Calu3 (cell line): ENCODE data around the gene NXPE4. TPM values are rescaled to one million over a fixed set of nuclear protein-coding genes. Genes with fewer than 3 reads are reported as not detected.

Experiments used
- BruUV-seq: library from RNA; stranded (reverse); fragments of 400-500 nt; replicated peaks from 2 replicates; lab custom pipeline; 2021; lab: Mats Ljungman, UMichigan
- CTCF ChIA-PET: fragments of 300-600 bp; sonication (Branson Sonifier 250); formaldehyde crosslinking; loops from one replicate; lab custom pipeline; 2022; ENCODE audit warnings: antibody characterized with exemption; lab: Charles Lee
- DNase-seq: peaks from one replicate; pipeline ENCODE4 v3.0.0; 2022
- H3K27ac Mint-ChIP-seq: one replicate; pipeline ENCODE4 v1.8.0; 2022; ENCODE audit warnings: mixed read lengths; ENCODE audit not compliant: unreplicated experiment
- H3K27me3 Mint-ChIP-seq: one replicate; pipeline ENCODE4 v1.8.0; 2022; ENCODE audit warnings: mixed read lengths; ENCODE audit not compliant: unreplicated experiment
- H3K36me3 Mint-ChIP-seq: one replicate; pipeline ENCODE4 v1.8.0; 2022; ENCODE audit warnings: mild to moderate bottlenecking, moderate library complexity, mixed read lengths; ENCODE audit not compliant: insufficient read depth, unreplicated experiment
- H3K4me1 Mint-ChIP-seq: one replicate; pipeline ENCODE4 v1.8.0; 2022; ENCODE audit warnings: mild to moderate bottlenecking, low read depth, mixed read lengths; ENCODE audit not compliant: unreplicated experiment
- H3K4me3 Mint-ChIP-seq: one replicate; pipeline ENCODE4 v1.8.0; 2022; ENCODE audit warnings: mild to moderate bottlenecking, low read depth, moderate library complexity, mixed read lengths; ENCODE audit not compliant: unreplicated experiment
- H3K9me3 Mint-ChIP-seq: one replicate; pipeline ENCODE4 v1.8.0; 2022; ENCODE audit warnings: low read depth, mixed read lengths; ENCODE audit not compliant: unreplicated experiment
- CTCF ChIP-seq: fragments of 200-600 bp; IDR thresholded peaks from one replicate; pipeline ENCODE4 v1.8.0; 2022; ENCODE audit warnings: antibody characterized with exemption; ENCODE audit not compliant: unreplicated experiment
- intact Hi-C: fragments of 100-400 bp; cut with micrococcal nuclease; formaldehyde crosslinking; loops from one replicate; pipeline ENCODE4 v1.10.0; 2022; ENCODE audit not compliant: unreplicated experiment
- total RNA-seq: library from RNA; stranded (reverse); gene quantifications from 2 replicates; pipeline ENCODE4 v1.2.3, GENCODE V29; 2022

NXPE4 gene
- total RNA-seq, 1 experiment from 2014 or later: not detected

- H3K27me3 Mint-ChIP-seq: no peaks in the 10 kb centered on the region
- no peak overlapping the region for H3K4me3 Mint-ChIP-seq
- DNase-seq: no peak
- no peak overlapping the region for H3K27ac Mint-ChIP-seq
- no peaks in the 10 kb centered on the region for H3K4me1 Mint-ChIP-seq
- H3K9me3 Mint-ChIP-seq: peaks cover 2% of the 10 kb centered on the region
- no peaks in the 10 kb centered on the region for H3K36me3 Mint-ChIP-seq
- CTCF ChIA-PET: no interaction called here
- TF ChIP-seq CTCF: no peak
- no TSS peak for BruUV-seq
- intact Hi-C loops: no loop called here
Measured at GRCh38 chr11:114587398-114587953, 8.1 kb downstream of the NXPE4 start.

DNA sequence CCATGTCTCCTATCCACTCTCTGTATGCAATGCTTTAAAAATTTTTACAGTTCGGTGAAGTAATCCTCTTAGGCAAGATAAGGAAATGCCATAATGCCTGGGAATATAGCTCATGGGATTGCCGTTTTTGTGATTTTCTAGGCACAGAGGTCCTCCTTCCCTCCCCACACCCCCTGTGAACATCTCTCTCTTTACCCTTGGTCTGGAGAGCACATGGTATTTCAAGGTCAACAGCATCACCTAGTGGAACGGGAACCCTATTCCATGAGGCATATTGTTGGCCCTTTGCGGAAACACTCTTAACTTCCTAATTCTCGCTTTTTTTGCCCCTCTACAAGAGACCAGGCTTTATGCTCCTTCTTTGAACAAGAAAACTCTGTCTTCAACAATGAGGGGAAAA is 8.8 kb downstream of the NXPE4 start:
- no peak for DNase-seq
- Mint-ChIP-seq H3K27me3 (no peaks in the 10 kb centered on the region), H3K9me3 (peaks cover 2% of the 10 kb centered on the region), H3K36me3 (no peaks in the 10 kb centered on the region), H3K27ac (no peak overlapping the region), H3K4me3 (no peak overlapping the region), H3K4me1 (no peaks in the 10 kb centered on the region)
- BruUV-seq: no TSS peak
- intact Hi-C loops: no loop called here
- CTCF ChIA-PET: no interaction called here
- TF ChIP-seq CTCF: no peak

DNA sequence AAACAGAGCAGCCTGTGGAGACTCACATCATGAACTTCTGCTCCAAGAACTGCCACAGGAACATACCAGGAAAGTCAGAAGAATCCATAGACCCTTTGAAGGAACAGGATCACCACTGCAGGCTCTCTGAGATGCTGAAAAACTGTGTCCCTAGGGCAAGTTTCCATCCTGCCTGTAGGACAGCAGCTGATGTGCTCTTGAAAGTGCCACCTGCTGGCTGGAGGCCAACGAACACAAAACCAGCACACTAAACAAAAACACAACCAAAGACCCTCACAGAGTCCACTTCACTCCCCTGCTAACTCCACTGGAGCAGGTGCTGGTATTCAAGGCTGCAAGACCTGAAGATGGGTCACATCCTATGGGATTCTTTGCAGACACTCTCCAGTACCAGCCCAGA is 23.9 kb downstream of the NXPE4 start:
- H3K4me3 Mint-ChIP-seq: no peak overlapping the region
- no peak overlapping the region for H3K27ac Mint-ChIP-seq
- H3K36me3 Mint-ChIP-seq: no peaks in the 10 kb centered on the region
- CTCF ChIA-PET: no interaction called here
- H3K27me3 Mint-ChIP-seq: no peaks in the 10 kb centered on the region
- no peak for TF ChIP-seq CTCF
- no peak for DNase-seq
- no peaks in the 10 kb centered on the region for H3K9me3 Mint-ChIP-seq
- no TSS peak for BruUV-seq
- H3K4me1 Mint-ChIP-seq: no peaks in the 10 kb centered on the region
- intact Hi-C loops: no loop called here

DNA sequence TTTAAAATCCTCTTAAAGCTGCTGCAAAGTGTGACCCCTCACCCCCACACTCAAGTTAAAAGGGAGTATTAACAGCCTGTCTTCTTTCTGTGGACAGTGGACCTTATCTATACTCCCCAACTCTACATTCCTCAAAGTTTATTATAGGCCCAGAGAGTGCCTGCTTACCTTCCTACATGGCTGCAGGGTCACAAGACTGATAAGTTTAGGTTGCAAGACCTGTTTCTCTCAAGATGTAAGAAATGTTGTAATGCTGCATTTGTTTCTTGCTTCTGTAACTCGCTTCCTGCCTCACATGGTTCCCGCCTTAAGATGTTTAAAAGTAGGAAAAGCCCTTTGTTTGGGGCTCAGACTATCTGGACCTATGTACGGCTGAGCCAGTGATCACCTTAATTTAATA is 25.8 kb downstream of the NXPE4 start:
- H3K4me1 Mint-ChIP-seq: no peaks in the 10 kb centered on the region
- no peak overlapping the region for H3K27ac Mint-ChIP-seq
- H3K9me3 Mint-ChIP-seq: no peaks in the 10 kb centered on the region
- no peak overlapping the region for H3K4me3 Mint-ChIP-seq
- no peak for TF ChIP-seq CTCF
- no peak for DNase-seq
- BruUV-seq: no TSS peak
- no peaks in the 10 kb centered on the region for H3K27me3 Mint-ChIP-seq
- H3K36me3 Mint-ChIP-seq: no peaks in the 10 kb centered on the region
- CTCF ChIA-PET: no interaction called here
- intact Hi-C loops: no loop called here
